ENCODE results near the gene GAS2L3.
"Not testable (repeated sequence)": the region's sequence is repeated elsewhere in the genome, so short reads cannot be mapped to it uniquely, and the experiment has no call there.

The GAS2L3 gene

GRCh38 chr12:100574187-100575074, 947 bp downstream of the GAS2L3 start:
- peak; percentile 14 for DNase-seq (ENCODE audit: low spot score)

- peak; percentile 61 for DNase-seq (ENCODE audit: low spot score)
Measured at GRCh38 chr12:100576331-100577036, 3.0 kb downstream of the GAS2L3 start.

- no peak for DNase-seq (ENCODE audit: low spot score)
Measured at GRCh38 chr12:100578923-100579322, 5.4 kb downstream of the GAS2L3 start.

GRCh38 chr12:100579844-100580243, 6.4 kb downstream of the GAS2L3 start:
- DNase-seq (ENCODE audit: low spot score), result no peak

- no peak for DNase-seq (ENCODE audit: low spot score)
Measured at GRCh38 chr12:100584256-100584655, 10.8 kb downstream of the GAS2L3 start.

- DNase-seq (ENCODE audit: low spot score), result no peak
Measured at GRCh38 chr12:100591979-100592378, 18.5 kb downstream of the GAS2L3 start.

- DNase-seq (ENCODE audit: low spot score), result no peak
Measured at GRCh38 chr12:100593490-100593889, 20.0 kb downstream of the GAS2L3 start.

GRCh38 chr12:100601626-100602025, 28.1 kb downstream of the GAS2L3 start:
- no peak for DNase-seq (ENCODE audit: low spot score)

GRCh38 chr12:100602997-100603396, 29.5 kb downstream of the GAS2L3 start:
- not testable (repeated sequence) for DNase-seq (ENCODE audit: low spot score)

GRCh38 chr12:100608776-100609175, 35.3 kb downstream of the GAS2L3 start:
- no peak for DNase-seq (ENCODE audit: low spot score)

- no peak for DNase-seq (ENCODE audit: low spot score)
Measured at GRCh38 chr12:100610666-100611430, 37.4 kb downstream of the GAS2L3 start.

GRCh38 chr12:100612606-100613005, 39.1 kb downstream of the GAS2L3 start:
- no peak for DNase-seq (ENCODE audit: low spot score)

- DNase-seq (ENCODE audit: low spot score), result no peak
Measured at GRCh38 chr12:100624571-100624970, 51.1 kb downstream of the GAS2L3 start.

GRCh38 chr12:100632445-100632892, 59.0 kb downstream of the GAS2L3 start:
- no peak for DNase-seq (ENCODE audit: low spot score)

- DNase-seq (ENCODE audit: low spot score), result not testable (repeated sequence)
Measured at GRCh38 chr12:100633082-100633785, 59.8 kb downstream of the GAS2L3 start.

GRCh38 chr12:100643246-100643645, 69.8 kb downstream of the GAS2L3 start:
- no peak for DNase-seq (ENCODE audit: low spot score)

- DNase-seq (ENCODE audit: low spot score), result no peak
Measured at GRCh38 chr12:100646896-100647295, 73.4 kb downstream of the GAS2L3 start.

GRCh38 chr12:100651108-100651507, 77.6 kb downstream of the GAS2L3 start:
- no peak for DNase-seq (ENCODE audit: low spot score)

- DNase-seq (ENCODE audit: low spot score), result no peak
Measured at GRCh38 chr12:100651694-100652093, 78.2 kb downstream of the GAS2L3 start.

- DNase-seq (ENCODE audit: low spot score), result no peak
Measured at GRCh38 chr12:100652488-100652887, 79.0 kb downstream of the GAS2L3 start.

GRCh38 chr12:100656141-100656540, 82.7 kb downstream of the GAS2L3 start:
- DNase-seq (ENCODE audit: low spot score), result no peak

- no peak for DNase-seq (ENCODE audit: low spot score)
Measured at GRCh38 chr12:100656856-100657255, 83.4 kb downstream of the GAS2L3 start.

Data from AG08396 (cell line).